T-cell (primary cell): ENCODE results near the gene ARL10. TPM values are rescaled to one million over a fixed set of nuclear protein-coding genes. Genes with fewer than 3 reads are reported as not detected.
A peak's percentile ranks its signal among the peaks of the same experiment; 100 is the strongest.
"Not testable (repeated sequence)": the region's sequence is repeated elsewhere in the genome, so short reads cannot be mapped to it uniquely, and the experiment has no call there.

Experiments
- ATAC-seq, 4 experiments: fragments of 200-7000 bp in 3 of 4; fragments of 150-1000 bp in 1 of 4; cut with Tn5 transposase; replicated peaks in 1 of 4; 1 replicate in 3 of 4; 2 replicates in 1 of 4; pipeline ENCODE4 v1.10.0; 2021; ENCODE audit warnings: moderate library complexity in 3 of 4, mild to moderate bottlenecking in 2 of 4, moderate number of reproducible peaks in 1 of 4
- CTCF ChIA-PET, 2 donors: fragments of 300-600 bp; sonication (Branson Sonifier 250); formaldehyde crosslinking; loops; one replicate each; lab custom pipeline; 2022; ENCODE audit warnings: antibody characterized with exemption in 2 of 2; lab: Charles Lee
- POLR2A ChIA-PET, 2 donors: fragments of 300-600 bp; sonication (Branson Sonifier 250); formaldehyde crosslinking; loops; one replicate each; lab custom pipeline; 2022; ENCODE audit warnings: antibody characterized with exemption in 2 of 2; lab: Charles Lee
- DNase-seq, 35 experiments: peaks; one replicate each; pipeline versions ENCODE4 v3.0.0 to v3.0.0-alpha.2; 2013 to 2023
- H3K27ac ChIP-seq: one replicate; pipeline ENCODE4 v1.5.1; 2013; ENCODE audit warnings: low read length
- H3K27me3 ChIP-seq, 2 experiments: replicated peaks in 1 of 2; 1 replicate in 1 of 2; 2 replicates in 1 of 2; pipeline versions ENCODE4 v1.6.1 to v1.7.0; 2013; ENCODE audit warnings: low read length in 1 of 2, mixed read lengths in 1 of 2; ENCODE audit not compliant: control insufficient read depth in 2 of 2, insufficient read depth in 2 of 2; ENCODE audit errors: extremely low read depth in 1 of 2
- H3K36me3 ChIP-seq, 2 donors: 1 replicate in 1 of 2; 2 replicates in 1 of 2; pipeline versions ENCODE4 v1.6.1 to v1.7.0; 2013; ENCODE audit warnings: low read length in 1 of 2; ENCODE audit not compliant: control insufficient read depth in 2 of 2, insufficient read depth in 1 of 2; ENCODE audit errors: extremely low read depth in 1 of 2
- H3K4me1 ChIP-seq, 2 experiments: 1 replicate in 1 of 2; 2 replicates in 1 of 2; pipeline versions ENCODE4 v1.6.1 to v1.7.0; 2013; ENCODE audit warnings: low read length in 2 of 2, mixed read lengths in 1 of 2; ENCODE audit not compliant: insufficient read depth in 2 of 2, control insufficient read depth in 1 of 2; ENCODE audit errors: extremely low read depth in 1 of 2
- H3K4me3 ChIP-seq, 2 donors: 1 replicate in 1 of 2; 2 replicates in 1 of 2; pipeline versions ENCODE4 v1.5.1 to v1.7.0; 2013; ENCODE audit warnings: mild to moderate bottlenecking in 2 of 2, low read length in 1 of 2, moderate library complexity in 1 of 2; ENCODE audit not compliant: control insufficient read depth in 1 of 2; ENCODE audit errors: extremely low read depth in 1 of 2
- H3K9me3 ChIP-seq: 2 replicates; pipeline ENCODE4 v1.7.0; 2013
- H3K27ac Mint-ChIP-seq, 2 donors: one replicate each; pipeline ENCODE4 v1.8.0; 2020 to 2021; ENCODE audit warnings: mild to moderate bottlenecking in 2 of 2, mixed read lengths in 2 of 2
- H3K27me3 Mint-ChIP-seq, 2 donors: one replicate each; pipeline ENCODE4 v1.8.0; 2021 to 2022; ENCODE audit warnings: mixed read lengths in 2 of 2
- H3K36me3 Mint-ChIP-seq: one replicate; pipeline ENCODE4 v1.8.0; 2021; ENCODE audit warnings: mixed read lengths
- H3K4me1 Mint-ChIP-seq, 3 donors: one replicate each; pipeline ENCODE4 v1.8.0; 2020 to 2022; ENCODE audit warnings: mixed read lengths in 3 of 3, mild to moderate bottlenecking in 1 of 3
- H3K4me3 Mint-ChIP-seq, 3 donors: one replicate each; pipeline ENCODE4 v1.8.0; 2020 to 2022; ENCODE audit warnings: mild to moderate bottlenecking in 3 of 3, mixed read lengths in 3 of 3, moderate library complexity in 3 of 3
- H3K9me3 Mint-ChIP-seq, 3 donors: one replicate each; pipeline ENCODE4 v1.8.0; 2020 to 2022; ENCODE audit warnings: mixed read lengths in 3 of 3
- WGBS: methylation state at CpG from one replicate; pipeline ENCODE4 v1.1.5; 2013; ENCODE audit warnings: missing lambda C conversion rate; ENCODE audit not compliant: insufficient coverage; 5-methylcytosine and 5-hydroxymethylcytosine counted together
- total RNA-seq, 35 experiments: library from RNA in 6 of 35; stranded (reverse) in 6 of 35; fragments of 120-200 nt in 1 of 35; gene quantifications; one replicate each; pipeline versions ENCODE4 v1.2.1 to v1.2.4 and lab custom pipeline; 2013 to 2026

ARL10 gene
- total RNA-seq, 5 donors from 2014 or later (not counting 1 experiment from before 2014, with no cell fraction given): 9.9 to 20.0 (median 18.0) TPM

DNA sequence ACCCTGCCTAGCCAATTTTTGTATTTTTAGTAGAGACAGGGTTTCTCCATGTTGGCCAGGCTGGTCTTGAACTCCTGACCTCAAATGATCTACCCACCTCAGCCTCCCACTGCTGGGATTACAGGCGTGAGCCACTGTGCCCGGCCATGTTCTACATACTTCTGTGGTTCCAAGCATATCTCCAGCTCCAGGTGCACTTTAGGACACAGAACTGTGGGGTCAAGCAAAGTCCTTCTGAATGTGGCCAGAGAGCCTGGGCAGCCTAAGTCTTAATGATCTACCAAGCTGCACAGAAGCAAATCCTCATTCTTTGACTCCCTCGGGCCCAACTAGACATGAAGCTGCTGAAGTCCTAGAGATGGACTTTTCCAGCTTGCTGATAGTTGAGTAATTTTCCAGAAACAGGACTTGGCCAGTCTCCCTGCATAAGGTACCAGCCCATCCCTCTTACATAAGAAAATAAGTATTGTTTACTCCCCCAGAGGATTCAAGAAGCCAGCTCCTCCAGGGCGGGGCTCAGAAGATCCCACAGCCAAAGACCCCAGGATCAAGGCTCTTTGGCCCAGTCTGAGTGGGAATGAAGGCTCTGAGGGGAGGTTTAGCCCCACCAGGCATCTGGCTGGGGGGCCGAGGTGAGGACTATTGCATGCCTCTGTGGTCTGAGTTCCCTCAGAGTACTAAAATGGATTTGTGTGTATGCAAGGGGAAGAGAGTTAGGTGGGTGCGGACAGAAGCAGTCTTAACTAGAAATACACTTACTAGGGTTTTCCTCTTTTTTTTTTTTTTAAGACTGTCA lies 42.4 kb downstream of the ARL10 start:
- Histone ChIP-seq H3K27me3 (no peaks in the 10 kb centered on the region), H3K4me1 (peaks cover 0 to under 1% of the 10 kb centered on the region in 2 experiments), H3K36me3 (peaks cover 15 to 22% of the 10 kb centered on the region in 2 donors), H3K9me3 (no peaks in the 10 kb centered on the region), H3K27ac (no peak overlapping the region), H3K4me3 (no peak overlapping the region)
- ChIA-PET CTCF (no interaction called here), POLR2A (interaction anchor here in 1 of 2 donors (0.6 to 0.7 kb wide), 2 partner anchors 130 to 245 kb away, joined by 3 to 4 read pairs; no protein-coding TSS in a partner anchor)
- no peak overlapping the region for H3K4me3 Mint-ChIP-seq
- no peaks in the 10 kb centered on the region for H3K27me3 Mint-ChIP-seq
- H3K4me1 Mint-ChIP-seq: peaks cover 9 to 18% (median 13%) of the 10 kb centered on the region in 3 donors
- DNase-seq (no peak), ATAC-seq (no peak)
- H3K27ac Mint-ChIP-seq: peak overlapping the region in 1 of 2 donors; percentile 6
- 96% methylated on average over 4 of the region's 6 CpGs for WGBS
- H3K9me3 Mint-ChIP-seq: no peaks in the 10 kb centered on the region
- peaks cover 28% of the 10 kb centered on the region for H3K36me3 Mint-ChIP-seq

DNA sequence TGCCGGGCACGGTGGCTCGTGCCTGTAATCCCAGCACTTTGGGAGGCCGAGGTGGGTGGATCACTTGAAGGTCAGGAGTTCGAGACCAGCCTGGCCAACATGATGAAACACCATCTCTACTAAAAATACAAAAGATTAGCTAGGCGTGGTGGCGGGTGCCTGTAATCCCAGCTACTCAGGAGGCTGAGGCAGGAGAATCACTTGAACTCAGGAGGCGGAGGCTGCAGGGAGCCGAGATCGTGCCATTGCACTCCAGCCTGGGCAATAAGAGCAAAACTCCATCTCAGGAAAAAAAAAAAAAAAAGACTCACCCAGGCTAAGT lies 42.9 kb downstream of the ARL10 start:
- H3K27me3 ChIP-seq, H3K27me3 Mint-ChIP-seq, H3K4me1 ChIP-seq, H3K27ac ChIP-seq, ATAC-seq, H3K27ac Mint-ChIP-seq, DNase-seq, H3K9me3 ChIP-seq, CTCF ChIA-PET, H3K9me3 Mint-ChIP-seq, H3K4me3 Mint-ChIP-seq, H3K4me3 ChIP-seq: not testable (repeated sequence)
- POLR2A ChIA-PET: interaction anchor here in 1 of 2 donors (0.7 kb wide), 2 partner anchors 130 to 136 kb away, joined by 3 to 7 read pairs; no protein-coding TSS in a partner anchor
- H3K4me1 Mint-ChIP-seq: peaks cover 13 to 19% (median 18%) of the 10 kb centered on the region in 3 donors
- peaks cover 28% of the 10 kb centered on the region for H3K36me3 Mint-ChIP-seq
- peaks cover 15 to 22% of the 10 kb centered on the region in 2 donors for H3K36me3 ChIP-seq
- 100% methylated on average over 1 of the region's 10 CpGs for WGBS

DNA sequence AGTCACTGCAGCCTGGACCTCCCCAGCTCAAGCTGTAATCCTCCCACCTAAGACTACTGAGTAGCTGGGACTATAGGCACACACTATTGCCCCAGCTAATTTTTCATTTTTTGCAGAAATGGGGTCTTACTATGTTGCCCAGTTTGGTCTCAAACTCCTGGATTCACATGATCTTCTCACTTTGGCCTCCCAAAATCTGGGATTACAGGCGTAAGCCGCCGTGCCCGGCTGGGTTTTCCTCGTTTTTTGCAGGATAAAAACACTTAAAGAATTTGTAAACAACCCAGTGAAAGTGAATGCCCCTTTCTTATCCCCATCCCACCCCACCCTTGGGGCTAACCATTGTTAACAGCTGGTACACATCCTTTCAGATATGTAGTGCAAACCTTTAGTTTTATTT lies 43.3 kb downstream of the ARL10 start:
- H3K36me3 Mint-ChIP-seq: peaks cover 28% of the 10 kb centered on the region
- H3K9me3 Mint-ChIP-seq: no peaks in the 10 kb centered on the region
- no peaks in the 10 kb centered on the region for H3K27me3 Mint-ChIP-seq
- POLR2A ChIA-PET: interaction anchor here (0.6 to 0.7 kb wide), 5 partner anchors 66 to 241 kb away, joined by 3 to 7 read pairs (median 5); no protein-coding TSS in a partner anchor
- no peak overlapping the region for H3K27ac Mint-ChIP-seq
- Histone ChIP-seq H3K36me3 (peaks cover 15 to 22% of the 10 kb centered on the region in 2 donors), H3K4me1 (peaks cover 0 to 9% of the 10 kb centered on the region in 2 experiments), H3K4me3 (no peak overlapping the region), H3K27ac (no peak overlapping the region), H3K27me3 (no peaks in the 10 kb centered on the region), H3K9me3 (no peaks in the 10 kb centered on the region)
- CTCF ChIA-PET: no interaction called here
- H3K4me3 Mint-ChIP-seq: no peak overlapping the region
- WGBS: 100% methylated on average over 4 of the region's 5 CpGs
- H3K4me1 Mint-ChIP-seq: peaks cover 13 to 22% (median 20%) of the 10 kb centered on the region in 3 donors
- ATAC-seq (no peak), DNase-seq (no peak)

DNA sequence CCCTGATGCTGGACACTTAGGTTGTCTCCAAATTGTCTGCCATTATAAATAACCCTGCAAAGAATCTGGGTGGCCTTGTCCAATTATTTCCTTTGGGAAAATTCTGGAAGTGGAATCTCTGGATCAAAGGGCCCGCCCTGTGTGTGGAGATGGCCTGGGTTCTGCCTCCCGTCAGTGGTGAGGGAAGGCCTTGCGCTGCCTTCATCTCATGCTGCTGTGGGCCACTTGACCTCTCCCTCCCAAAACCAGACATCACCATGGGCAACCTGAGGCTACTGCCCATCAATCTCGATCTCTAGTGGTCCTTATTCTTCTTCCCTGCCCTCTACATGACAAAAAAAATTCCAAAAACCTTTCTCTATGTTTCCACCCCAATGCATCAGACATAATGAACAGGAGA lies 44.5 kb downstream of the ARL10 start:
- Histone ChIP-seq H3K9me3 (no peaks in the 10 kb centered on the region), H3K27me3 (no peaks in the 10 kb centered on the region), H3K4me3 (no peak overlapping the region), H3K36me3 (peaks cover 11 to 19% of the 10 kb centered on the region in 2 donors), H3K27ac (no peak overlapping the region), H3K4me1 (peaks cover 2 to 21% of the 10 kb centered on the region in 2 experiments)
- CTCF ChIA-PET: no interaction called here
- H3K36me3 Mint-ChIP-seq: peaks cover 28% of the 10 kb centered on the region
- no peaks in the 10 kb centered on the region for H3K9me3 Mint-ChIP-seq
- ATAC-seq (no peak), DNase-seq (no peak)
- peaks cover 25 to 33% (median 31%) of the 10 kb centered on the region in 3 donors for H3K4me1 Mint-ChIP-seq
- no peak overlapping the region for H3K27ac Mint-ChIP-seq
- POLR2A ChIA-PET: interaction anchor here in 1 of 2 donors (0.6 kb wide), 1 partner anchor 189 kb away, joined by 6 read pairs; no protein-coding TSS in a partner anchor
- H3K27me3 Mint-ChIP-seq: no peaks in the 10 kb centered on the region
- no peak overlapping the region for H3K4me3 Mint-ChIP-seq
- 97% methylated on average over 3 of the region's 4 CpGs for WGBS

DNA sequence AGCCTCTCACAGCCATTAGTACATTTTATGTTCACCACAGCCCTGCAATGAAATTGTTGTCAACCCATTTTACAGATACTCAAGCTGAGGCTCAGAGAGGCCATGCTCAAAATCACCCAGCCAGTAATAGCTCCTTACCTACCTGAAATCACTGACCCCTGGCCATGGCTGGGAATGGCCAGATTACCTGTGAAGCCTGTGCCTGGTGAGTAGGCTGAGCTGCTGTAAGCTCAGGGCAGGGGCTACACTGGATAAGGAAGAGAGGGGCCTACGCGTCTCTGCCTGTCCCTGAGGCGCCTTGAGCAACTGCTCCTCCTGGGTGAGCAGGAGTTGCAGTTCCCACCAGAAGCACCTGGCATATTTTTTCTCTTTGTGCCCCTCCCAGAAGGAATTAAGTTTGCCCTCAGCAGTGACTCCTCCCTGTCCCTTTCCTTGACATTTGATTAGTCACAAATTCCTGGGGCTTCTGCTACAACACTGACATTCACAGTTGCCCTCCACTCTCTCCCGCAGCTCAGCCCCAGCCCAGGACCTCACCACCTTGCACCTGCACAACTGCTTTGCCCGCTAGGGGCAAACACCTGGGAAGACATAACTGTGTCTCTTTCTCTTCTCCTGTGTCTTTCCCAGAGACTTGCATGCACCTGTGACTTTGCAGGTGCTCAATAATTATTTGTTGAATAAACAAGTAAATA lies 45.3 kb downstream of the ARL10 start:
- H3K4me3 Mint-ChIP-seq: no peak overlapping the region
- CTCF ChIA-PET: no interaction called here

DNA sequence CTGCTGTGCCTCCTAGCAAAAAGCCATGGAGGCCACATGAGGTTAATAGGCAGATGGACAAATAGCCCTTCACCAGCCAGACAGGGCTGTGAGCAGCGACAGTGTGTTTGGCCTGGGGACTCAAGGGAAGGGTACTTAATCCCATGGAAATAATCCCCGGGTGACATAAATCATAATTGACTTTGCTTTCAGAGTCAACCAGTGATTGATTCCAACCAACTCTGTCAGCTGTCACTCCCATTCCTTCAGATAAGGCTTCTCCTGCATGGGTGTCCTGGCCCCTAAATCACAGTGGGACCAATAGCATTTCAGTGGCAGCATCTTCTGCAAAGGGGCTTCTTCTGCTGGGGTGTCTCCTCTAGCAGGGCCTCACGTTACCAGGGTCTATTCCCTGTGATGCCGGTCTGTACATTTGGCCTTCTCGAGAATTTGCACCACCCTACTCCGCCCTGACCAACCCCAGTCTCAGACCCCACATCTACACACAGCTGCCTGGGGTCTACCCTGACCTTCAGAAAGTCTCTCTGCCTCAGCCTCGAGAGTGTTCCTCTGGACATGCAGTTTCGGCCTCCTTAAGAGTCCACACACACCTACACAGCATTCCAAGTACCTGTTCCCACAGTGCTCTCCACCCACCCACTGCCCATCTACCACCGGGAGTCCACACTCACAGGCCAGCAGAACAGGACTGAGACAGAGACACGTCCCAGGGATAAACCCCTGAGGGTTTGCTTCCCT lies 47.4 kb downstream of the ARL10 start:
- Histone ChIP-seq H3K4me1 (peaks cover 11 to 39% of the 10 kb centered on the region in 2 experiments), H3K27ac (no peak overlapping the region), H3K36me3 (peaks cover 2 to 10% of the 10 kb centered on the region in 2 donors), H3K27me3 (no peaks in the 10 kb centered on the region), H3K9me3 (no peaks in the 10 kb centered on the region), H3K4me3 (no peak overlapping the region)
- Mint-ChIP-seq H3K4me1 (peaks cover 42 to 51% (median 46%) of the 10 kb centered on the region in 3 donors), H3K36me3 (peaks cover 13% of the 10 kb centered on the region), H3K9me3 (no peaks in the 10 kb centered on the region), H3K27ac (peak overlapping the region; percentile 17 to 39), H3K27me3 (no peaks in the 10 kb centered on the region), H3K4me3 (no peak overlapping the region)
- WGBS: 92% methylated on average over 4 of the region's 10 CpGs
- ChIA-PET POLR2A (no interaction called here), CTCF (no interaction called here)
- DNase-seq (no peak), ATAC-seq (no peak)

More for the DNA sequence above, 45.3 kb downstream of the ARL10 start:
- H3K36me3 Mint-ChIP-seq: peaks cover 26% of the 10 kb centered on the region
- Histone ChIP-seq H3K27ac (no peak overlapping the region), H3K36me3 (peaks cover 9 to 19% of the 10 kb centered on the region in 2 donors), H3K4me3 (no peak overlapping the region), H3K9me3 (no peaks in the 10 kb centered on the region), H3K27me3 (no peaks in the 10 kb centered on the region), H3K4me1 (peaks cover 9 to 28% of the 10 kb centered on the region in 2 experiments)
- POLR2A ChIA-PET: interaction anchor here in 1 of 2 donors (0.5 kb wide), 1 partner anchor 917 kb away, joined by 3 read pairs; no protein-coding TSS in a partner anchor
- no peak for DNase-seq
- H3K9me3 Mint-ChIP-seq: no peaks in the 10 kb centered on the region
- H3K27me3 Mint-ChIP-seq: no peaks in the 10 kb centered on the region
- 100% methylated on average over 2 of the region's 5 CpGs for WGBS
- peaks cover 33 to 42% (median 40%) of the 10 kb centered on the region in 3 donors for H3K4me1 Mint-ChIP-seq
- ATAC-seq: no peak
- no peak overlapping the region for H3K27ac Mint-ChIP-seq
